ENCODE measurements around the gene MPDU1.

DNA sequence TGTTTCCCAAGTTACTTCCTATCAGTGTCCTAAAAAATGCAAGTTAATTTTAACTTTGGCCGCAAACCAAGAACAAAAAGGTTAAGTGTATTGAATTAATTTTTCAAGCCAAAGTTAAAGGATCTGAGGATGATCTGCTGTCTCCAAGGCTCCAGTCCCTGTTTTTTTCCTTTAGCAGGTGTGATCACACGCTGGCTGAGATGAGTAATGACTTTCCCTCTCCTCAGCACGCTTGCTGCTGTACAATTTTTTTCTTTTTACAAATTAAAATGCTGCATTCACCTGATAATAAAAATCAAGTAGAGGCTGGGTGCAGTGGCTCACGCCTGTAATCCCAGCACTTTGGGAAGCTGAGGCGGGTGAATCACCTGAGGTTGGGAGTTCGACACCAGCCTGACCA, 38.7 kb upstream of the MPDU1 start:
- TF ChIP-seq CTCF (IDR thresholded peaks at IDR 0.05; ENCODE audit: insufficient read depth, low read length, poor library complexity, severe bottlenecking) (no peak), EZH2phosphoT487 (conservative IDR thresholded peaks at IDR 0.05; ENCODE audit: low read length) (no peak)

Measured in SU-DHL-6 (cell line).